Measurements from ENCODE around the gene ADAM22. TPM values are rescaled to one million over a fixed set of nuclear protein-coding genes. Genes with fewer than 3 reads are reported as not detected.
"Not testable (repeated sequence)": the region's sequence is repeated elsewhere in the genome, so short reads cannot be mapped to it uniquely, and the experiment has no call there.

The ADAM22 gene
- total and polyA plus RNA-seq, 9 donors: 1.0 to 18.0 (median 5.5) TPM

DNA sequence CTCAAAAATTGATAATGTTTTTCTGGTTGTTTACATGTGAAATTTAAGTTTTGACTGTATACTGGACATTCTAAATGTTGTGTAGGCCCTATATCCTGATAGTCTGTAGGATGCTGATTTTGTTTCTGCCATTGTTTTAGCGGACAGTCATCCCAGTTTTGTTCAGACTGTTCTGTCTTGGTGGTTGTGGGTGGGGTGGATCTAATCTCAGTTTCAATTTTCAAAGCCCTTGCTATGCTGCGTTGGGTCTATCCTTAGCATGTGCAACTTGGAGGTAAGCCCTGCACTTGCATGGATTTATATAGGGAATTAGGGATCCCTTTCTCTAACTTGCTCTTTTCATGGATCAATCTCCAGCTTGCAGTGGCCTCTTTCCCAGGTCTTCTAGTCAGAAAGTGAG lies 38.7 kb upstream of the ADAM22 start:
- Histone ChIP-seq H3K27me3 (no peaks in the 10 kb centered on the region), H3K27ac (no peak overlapping the region), H3K36me3 (no peaks in the 10 kb centered on the region), H3K9me3 (no peaks in the 10 kb centered on the region), H3K4me3 (no peak overlapping the region), H3K4me1 (ENCODE audit: insufficient read depth) (no peaks in the 10 kb centered on the region)
- intact Hi-C loops (cut with DNase I): no loop called here
- TF ChIP-seq, protein P1, sequence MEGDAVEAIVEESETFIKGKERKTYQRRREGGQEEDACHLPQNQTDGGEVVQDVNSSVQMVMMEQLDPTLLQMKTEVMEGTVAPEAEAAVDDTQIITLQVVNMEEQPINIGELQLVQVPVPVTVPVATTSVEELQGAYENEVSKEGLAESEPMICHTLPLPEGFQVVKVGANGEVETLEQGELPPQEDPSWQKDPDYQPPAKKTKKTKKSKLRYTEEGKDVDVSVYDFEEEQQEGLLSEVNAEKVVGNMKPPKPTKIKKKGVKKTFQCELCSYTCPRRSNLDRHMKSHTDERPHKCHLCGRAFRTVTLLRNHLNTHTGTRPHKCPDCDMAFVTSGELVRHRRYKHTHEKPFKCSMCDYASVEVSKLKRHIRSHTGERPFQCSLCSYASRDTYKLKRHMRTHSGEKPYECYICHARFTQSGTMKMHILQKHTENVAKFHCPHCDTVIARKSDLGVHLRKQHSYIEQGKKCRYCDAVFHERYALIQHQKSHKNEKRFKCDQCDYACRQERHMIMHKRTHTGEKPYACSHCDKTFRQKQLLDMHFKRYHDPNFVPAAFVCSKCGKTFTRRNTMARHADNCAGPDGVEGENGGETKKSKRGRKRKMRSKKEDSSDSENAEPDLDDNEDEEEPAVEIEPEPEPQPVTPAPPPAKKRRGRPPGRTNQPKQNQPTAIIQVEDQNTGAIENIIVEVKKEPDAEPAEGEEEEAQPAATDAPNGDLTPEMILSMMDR (IDR thresholded peaks at IDR 0.05): no peak
- TF ChIP-seq POLR2A (IDR thresholded peaks at IDR 0.05) (no peak), EP300 (IDR thresholded peaks at IDR 0.05) (no peak)
- WGBS, 3 donors: 95 to 98% (median 95%) methylated on average over 2 of the region's 2 CpGs
- no peak for DNase-seq

DNA sequence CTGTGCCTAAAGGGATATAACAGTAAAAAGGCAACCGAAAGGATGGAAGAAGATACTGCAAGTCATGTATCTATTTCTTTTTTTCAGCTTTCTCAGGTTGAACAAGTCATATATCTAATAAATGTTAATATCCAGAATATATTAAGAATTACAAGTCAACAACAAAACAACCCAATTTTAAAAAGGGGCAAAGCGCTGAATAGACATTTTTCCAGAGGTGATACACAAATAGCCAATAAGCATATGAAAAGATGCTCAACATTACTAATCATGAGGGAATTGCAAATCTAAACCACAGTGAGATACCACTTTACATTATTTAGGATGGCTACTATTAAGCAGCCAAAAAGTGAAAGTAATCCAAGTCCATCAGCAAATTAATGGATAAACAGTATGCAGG lies 34.8 kb upstream of the ADAM22 start:
- DNase-seq: no peak
- intact Hi-C loops (cut with DNase I): no loop called here
- 97 to 99% (median 98%) methylated on average over 2 of the region's 2 CpGs for WGBS, 3 donors
- H3K4me3 ChIP-seq: no peak overlapping the region
- H3K4me1 ChIP-seq (ENCODE audit: insufficient read depth): no peaks in the 10 kb centered on the region
- no peaks in the 10 kb centered on the region for H3K36me3 ChIP-seq
- TF ChIP-seq, protein P1 (IDR thresholded peaks at IDR 0.05): no peak
- TF ChIP-seq POLR2A (IDR thresholded peaks at IDR 0.05) (no peak), EP300 (IDR thresholded peaks at IDR 0.05) (no peak)
- H3K27me3 ChIP-seq: no peaks in the 10 kb centered on the region
- no peaks in the 10 kb centered on the region for H3K9me3 ChIP-seq
- H3K27ac ChIP-seq: no peak overlapping the region

DNA sequence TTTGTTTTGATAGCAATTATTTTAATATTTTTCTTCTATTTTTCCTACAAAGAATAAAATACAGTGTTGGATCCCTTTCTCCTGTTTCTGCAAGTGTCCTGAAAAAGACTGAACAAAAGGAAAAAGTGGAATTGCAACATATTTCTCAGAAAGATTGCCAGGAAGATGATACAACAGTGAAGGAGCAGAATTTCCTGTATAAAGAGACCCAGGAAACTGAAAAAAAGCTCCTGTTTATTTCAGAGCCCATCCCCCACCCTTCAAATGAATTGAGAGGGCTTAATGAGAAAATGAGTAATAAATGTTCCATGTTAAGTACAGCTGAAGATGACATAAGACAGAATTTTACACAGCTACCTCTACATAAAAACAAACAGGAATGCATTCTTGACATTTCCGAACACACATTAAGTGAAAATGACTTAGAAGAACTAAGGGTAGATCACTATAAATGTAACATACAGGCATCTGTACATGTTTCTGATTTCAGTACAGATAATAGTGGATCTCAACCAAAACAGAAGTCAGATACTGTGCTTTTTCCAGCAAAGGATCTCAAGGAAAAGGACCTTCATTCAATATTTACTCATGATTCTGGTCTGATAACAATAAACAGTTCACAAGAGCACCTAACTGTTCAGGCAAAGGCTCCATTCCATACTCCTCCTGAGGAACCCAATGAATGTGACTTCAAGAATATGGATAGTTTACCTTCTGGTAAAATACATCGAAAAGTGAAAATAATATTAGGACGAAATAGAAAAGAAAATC lies 26.7 kb upstream of the ADAM22 start:
- intact Hi-C loops (cut with DNase I): not testable (repeated sequence)

DNA sequence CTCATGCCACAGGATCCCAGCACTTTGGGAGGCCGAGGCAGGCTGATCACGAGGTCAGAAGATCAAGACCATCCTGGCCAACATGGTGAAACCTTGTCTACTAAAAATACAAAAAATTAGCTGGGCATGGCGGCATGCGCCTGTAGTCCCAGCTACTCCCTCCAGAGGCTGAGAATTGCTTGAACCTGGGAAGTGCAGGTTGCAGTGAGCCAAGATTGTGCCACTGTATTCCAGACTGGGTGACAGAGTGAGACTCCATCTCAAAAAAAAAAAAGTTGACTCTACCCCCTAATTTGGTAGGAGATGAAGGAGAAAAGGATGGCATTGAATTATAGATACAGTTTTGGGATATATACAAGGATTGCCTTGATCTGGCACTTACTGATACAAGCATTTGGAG lies 25.2 kb upstream of the ADAM22 start:
- WGBS, 3 donors: 95 to 97% (median 95%) methylated on average over 4 of the region's 4 CpGs
- intact Hi-C loops (cut with DNase I); H3K36me3 ChIP-seq; H3K4me3 ChIP-seq; H3K9me3 ChIP-seq; H3K4me1 ChIP-seq (ENCODE audit: insufficient read depth); DNase-seq; H3K27ac ChIP-seq; H3K27me3 ChIP-seq: not testable (repeated sequence)

More for the DNA sequence above, 26.7 kb upstream of the ADAM22 start:
- not testable (repeated sequence) for H3K4me3 ChIP-seq; H3K4me1 ChIP-seq (ENCODE audit: insufficient read depth); H3K27ac ChIP-seq; H3K27me3 ChIP-seq; H3K36me3 ChIP-seq; DNase-seq; H3K9me3 ChIP-seq
- 93 to 98% (median 95%) methylated on average over 3 of the region's 3 CpGs for WGBS, 3 donors

- WGBS, 3 donors: 90 to 93% (median 92%) methylated on average over 4 of the region's 4 CpGs
- TF ChIP-seq POLR2A (IDR thresholded peaks at IDR 0.05): no peak
- no peak for TF ChIP-seq EP300 (IDR thresholded peaks at IDR 0.05)
- TF ChIP-seq, protein P1 (IDR thresholded peaks at IDR 0.05): no peak
- H3K27ac ChIP-seq: no peak overlapping the region
- H3K27me3 ChIP-seq: no peaks in the 10 kb centered on the region
- no peak for DNase-seq
- no peaks in the 10 kb centered on the region for H3K9me3 ChIP-seq
- intact Hi-C loops (cut with DNase I): no loop called here
- H3K4me3 ChIP-seq: no peak overlapping the region
- no peaks in the 10 kb centered on the region for H3K4me1 ChIP-seq (ENCODE audit: insufficient read depth)
- H3K36me3 ChIP-seq: no peaks in the 10 kb centered on the region
Measured at GRCh38 chr7:87912121-87912520, 21.9 kb upstream of the ADAM22 start.

Data from ovary (tissue), 9 donors.